B cell (primary cell): Measurements from ENCODE around the gene CKAP2L.

Source experiments
- EZH2 ChIP-seq: IDR thresholded peaks from 2 replicates; pipeline ENCODE4 v1.6.1; 2012; ENCODE audit warnings: borderline replicate concordance, low read depth, mild to moderate bottlenecking, moderate library complexity, low read length; ENCODE audit not compliant: insufficient read depth, poor library complexity, severe bottlenecking
- TF ChIP-seq, protein P1 (sequence below): fragments of 200-600 bp; IDR thresholded peaks from one replicate; pipeline ENCODE4 v1.8.0; 2022; ENCODE audit warnings: antibody characterized with exemption, mild to moderate bottlenecking

GRCh38 chr2:112693596-112693995, 70.8 kb downstream of the CKAP2L start:
- TF ChIP-seq, protein P1, sequence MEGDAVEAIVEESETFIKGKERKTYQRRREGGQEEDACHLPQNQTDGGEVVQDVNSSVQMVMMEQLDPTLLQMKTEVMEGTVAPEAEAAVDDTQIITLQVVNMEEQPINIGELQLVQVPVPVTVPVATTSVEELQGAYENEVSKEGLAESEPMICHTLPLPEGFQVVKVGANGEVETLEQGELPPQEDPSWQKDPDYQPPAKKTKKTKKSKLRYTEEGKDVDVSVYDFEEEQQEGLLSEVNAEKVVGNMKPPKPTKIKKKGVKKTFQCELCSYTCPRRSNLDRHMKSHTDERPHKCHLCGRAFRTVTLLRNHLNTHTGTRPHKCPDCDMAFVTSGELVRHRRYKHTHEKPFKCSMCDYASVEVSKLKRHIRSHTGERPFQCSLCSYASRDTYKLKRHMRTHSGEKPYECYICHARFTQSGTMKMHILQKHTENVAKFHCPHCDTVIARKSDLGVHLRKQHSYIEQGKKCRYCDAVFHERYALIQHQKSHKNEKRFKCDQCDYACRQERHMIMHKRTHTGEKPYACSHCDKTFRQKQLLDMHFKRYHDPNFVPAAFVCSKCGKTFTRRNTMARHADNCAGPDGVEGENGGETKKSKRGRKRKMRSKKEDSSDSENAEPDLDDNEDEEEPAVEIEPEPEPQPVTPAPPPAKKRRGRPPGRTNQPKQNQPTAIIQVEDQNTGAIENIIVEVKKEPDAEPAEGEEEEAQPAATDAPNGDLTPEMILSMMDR = no peak
- TF ChIP-seq EZH2 = no peak
